Measurements from ENCODE around the gene BTN2A1.

GRCh38 chr6:26457264-26457805 lies 420 bp upstream of the BTN2A1 start:
- TF ChIP-seq CTCF (IDR thresholded peaks at IDR 0.05) (no peak), POLR2A (IDR thresholded peaks at IDR 0.05) (no peak)
